NCI-H1930 (cell line): ENCODE measurements around the gene CDHR2.

Experiments used
- DNase-seq, 2 experiments: peaks; one replicate each; lab custom pipeline; 2025; lab: John Stamatoyannopoulos, UW

The CDHR2 gene

GRCh38 chr5:176529741-176530141, 19.4 kb upstream of the CDHR2 start:
- DNase-seq, result no peak

- DNase-seq, result no peak
These were observed 18.7 kb upstream of the CDHR2 start for GRCh38 chr5:176530393-176530982.

- no peak for DNase-seq
These were observed 17.9 kb upstream of the CDHR2 start for GRCh38 chr5:176530983-176531901.

GRCh38 chr5:176531902-176532493, 17.1 kb upstream of the CDHR2 start:
- DNase-seq, result no peak

- DNase-seq, result no peak
These were observed 16.3 kb upstream of the CDHR2 start for GRCh38 chr5:176532795-176533194.

- DNase-seq, result no peak
These were observed 15.8 kb upstream of the CDHR2 start for GRCh38 chr5:176533390-176533789.

- no peak for DNase-seq
These were observed 15.1 kb upstream of the CDHR2 start for GRCh38 chr5:176533894-176534611.

GRCh38 chr5:176534640-176535039, 14.5 kb upstream of the CDHR2 start:
- DNase-seq, result no peak

- DNase-seq, result no peak
These were observed 14.0 kb upstream of the CDHR2 start for GRCh38 chr5:176535101-176535663.

- no peak for DNase-seq
These were observed 13.4 kb upstream of the CDHR2 start for GRCh38 chr5:176535664-176536131.

- peak; percentile 26 to 32 for DNase-seq
These were observed 12.8 kb upstream of the CDHR2 start for GRCh38 chr5:176536132-176536901.

- peak; percentile 84 to 87 for DNase-seq
These were observed 12.1 kb upstream of the CDHR2 start, which contains the start of gene RNF44 for GRCh38 chr5:176536902-176537553. Gene RNF44 (minus strand): TSS chr5:176537402. CDS start chr5:176532472, 4,930 bp downstream.

- DNase-seq, result peak; percentile 92 to 94
These were observed 11.4 kb upstream of the CDHR2 start for GRCh38 chr5:176537554-176538229.

GRCh38 chr5:176538230-176538988, 10.7 kb upstream of the CDHR2 start:
- DNase-seq, result no peak

- DNase-seq, result no peak
These were observed 10.2 kb upstream of the CDHR2 start for GRCh38 chr5:176538989-176539384.

GRCh38 chr5:176540476-176540899, 8.7 kb upstream of the CDHR2 start:
- peak in 1 of 2 experiments; percentile 32 for DNase-seq

GRCh38 chr5:176540956-176541337, 8.2 kb upstream of the CDHR2 start:
- DNase-seq, result no peak

- no peak for DNase-seq
These were observed 7.6 kb upstream of the CDHR2 start for GRCh38 chr5:176541338-176542134.
